ENCODE data around the gene VAT1L.
"Not testable (repeated sequence)": the region's sequence is repeated elsewhere in the genome, so short reads cannot be mapped to it uniquely, and the experiment has no call there.

Gene VAT1L

GRCh38 chr16:77913738-77914253 lies 125.4 kb downstream of the VAT1L start:
- DNase-seq (ENCODE audit: low spot score): no peak

GRCh38 chr16:77916111-77916510 lies 127.7 kb downstream of the VAT1L start:
- DNase-seq (ENCODE audit: low spot score): no peak

- DNase-seq (ENCODE audit: low spot score): no peak
Measured at GRCh38 chr16:77917971-77918370, 129.6 kb downstream of the VAT1L start.

GRCh38 chr16:77918809-77919707 lies 130.7 kb downstream of the VAT1L start:
- no peak for DNase-seq (ENCODE audit: low spot score)

GRCh38 chr16:77919761-77920415 lies 131.5 kb downstream of the VAT1L start:
- no peak for DNase-seq (ENCODE audit: low spot score)

GRCh38 chr16:77920984-77921383 lies 132.6 kb downstream of the VAT1L start:
- no peak for DNase-seq (ENCODE audit: low spot score)

GRCh38 chr16:77922228-77922754 lies 133.9 kb downstream of the VAT1L start:
- DNase-seq (ENCODE audit: low spot score): no peak

GRCh38 chr16:77925531-77925930 lies 137.2 kb downstream of the VAT1L start:
- no peak for DNase-seq (ENCODE audit: low spot score)

GRCh38 chr16:77928096-77928495 lies 139.7 kb downstream of the VAT1L start:
- no peak for DNase-seq (ENCODE audit: low spot score)

- DNase-seq (ENCODE audit: low spot score): no peak
Measured at GRCh38 chr16:77929004-77929403, 140.6 kb downstream of the VAT1L start.

- DNase-seq (ENCODE audit: low spot score): no peak
Measured at GRCh38 chr16:77931058-77931457, 142.7 kb downstream of the VAT1L start.

GRCh38 chr16:77937473-77938149 lies 149.2 kb downstream of the VAT1L start:
- DNase-seq (ENCODE audit: low spot score): no peak

- DNase-seq (ENCODE audit: low spot score): no peak
Measured at GRCh38 chr16:77938913-77939312, 150.5 kb downstream of the VAT1L start.

- no peak for DNase-seq (ENCODE audit: low spot score)
Measured at GRCh38 chr16:77939968-77940367, 151.6 kb downstream of the VAT1L start.

- DNase-seq (ENCODE audit: low spot score): no peak
Measured at GRCh38 chr16:77943801-77944200, 155.4 kb downstream of the VAT1L start.

GRCh38 chr16:77944631-77945030 lies 156.3 kb downstream of the VAT1L start:
- no peak for DNase-seq (ENCODE audit: low spot score)

GRCh38 chr16:77945126-77945525 lies 156.8 kb downstream of the VAT1L start:
- DNase-seq (ENCODE audit: low spot score): no peak

GRCh38 chr16:77946823-77947222 lies 158.5 kb downstream of the VAT1L start:
- DNase-seq (ENCODE audit: low spot score): no peak

- not testable (repeated sequence) for DNase-seq (ENCODE audit: low spot score)
Measured at GRCh38 chr16:77947590-77947989, 159.2 kb downstream of the VAT1L start.

GRCh38 chr16:77948835-77949234 lies 160.5 kb downstream of the VAT1L start:
- DNase-seq (ENCODE audit: low spot score): no peak

- DNase-seq (ENCODE audit: low spot score): no peak
Measured at GRCh38 chr16:77949445-77949844, 161.1 kb downstream of the VAT1L start.

- DNase-seq (ENCODE audit: low spot score): peak; percentile 42
Measured at GRCh38 chr16:77951788-77952187, 163.4 kb downstream of the VAT1L start.

All from hematopoietic multipotent progenitor cell treated with erythropoietin and hydrocortisone succinate and interleukin-3 and kit ligand, for 17 days (in vitro differentiated cells).